Activated CD4-positive, alpha-beta memory T cell treated with anti-CD3 and anti-CD28 coated beads, Interleukin-2, amount 10 ng/mL, durations not matched to agents 7 days and 5 days (primary cell): ENCODE measurements around the gene AGK. TPM values are rescaled to one million over a fixed set of nuclear protein-coding genes. Genes with fewer than 3 reads are reported as not detected.

Experiments
- CTCF ChIA-PET: fragments of 350-600 bp; sonication (Branson Sonifier 250); formaldehyde crosslinking; loops from one replicate; lab custom pipeline; 2021; ENCODE audit warnings: antibody characterized with exemption, inconsistent platforms; lab: Charles Lee
- POLR2A ChIA-PET: fragments of 350-600 bp; sonication (Branson Sonifier 250); formaldehyde crosslinking; loops from one replicate; lab custom pipeline; 2021; ENCODE audit warnings: antibody characterized with exemption; lab: Charles Lee
- DNase-seq: peaks from one replicate; pipeline ENCODE4 v3.0.0-alpha.2; 2020
- H3K27ac Mint-ChIP-seq: one replicate; pipeline ENCODE4 v1.8.0; 2021; ENCODE audit warnings: mild to moderate bottlenecking, mixed read lengths
- H3K27me3 Mint-ChIP-seq: one replicate; pipeline ENCODE4 v1.8.0; 2021; ENCODE audit warnings: mixed read lengths
- H3K36me3 Mint-ChIP-seq: one replicate; pipeline ENCODE4 v1.8.0; 2021; ENCODE audit warnings: low read depth, mixed read lengths
- H3K4me1 Mint-ChIP-seq: one replicate; pipeline ENCODE4 v1.8.0; 2021; ENCODE audit warnings: mixed read lengths
- H3K4me3 Mint-ChIP-seq: one replicate; pipeline ENCODE4 v1.8.0; 2021; ENCODE audit warnings: mild to moderate bottlenecking, mixed read lengths
- H3K9me3 Mint-ChIP-seq: one replicate; pipeline ENCODE4 v1.8.0; 2021; ENCODE audit warnings: mixed read lengths
- total RNA-seq, 2 experiments: library from RNA; stranded (reverse); gene quantifications; one replicate each; pipeline ENCODE4 v1.2.3, GENCODE V29; 2021

AGK gene
- total RNA-seq, 2 experiments from 2014 or later, result 46.9 to 50.4 TPM

- POLR2A ChIA-PET, result interaction anchor here (1.8 to 2.0 kb wide), 2 partner anchors 41 kb away, joined by 5 to 10 read pairs; partner anchors contain the start of gene SSBP1
- Mint-ChIP-seq H3K27me3 (peaks cover 12% of the 10 kb centered on the region), H3K27ac (no peak overlapping the region), H3K4me3 (no peak overlapping the region), H3K9me3 (no peaks in the 10 kb centered on the region), H3K4me1 (peaks cover 27% of the 10 kb centered on the region), H3K36me3 (peaks cover 4% of the 10 kb centered on the region)
- no peak for DNase-seq
- CTCF ChIA-PET, result interaction anchor here (3.5 kb wide), 1 partner anchor 40 kb away, joined by 16 read pairs; the partner anchor contains the start of gene SSBP1
These were observed 146.1 kb downstream of the AGK start for GRCh38 chr7:141697211-141697871.

DNA sequence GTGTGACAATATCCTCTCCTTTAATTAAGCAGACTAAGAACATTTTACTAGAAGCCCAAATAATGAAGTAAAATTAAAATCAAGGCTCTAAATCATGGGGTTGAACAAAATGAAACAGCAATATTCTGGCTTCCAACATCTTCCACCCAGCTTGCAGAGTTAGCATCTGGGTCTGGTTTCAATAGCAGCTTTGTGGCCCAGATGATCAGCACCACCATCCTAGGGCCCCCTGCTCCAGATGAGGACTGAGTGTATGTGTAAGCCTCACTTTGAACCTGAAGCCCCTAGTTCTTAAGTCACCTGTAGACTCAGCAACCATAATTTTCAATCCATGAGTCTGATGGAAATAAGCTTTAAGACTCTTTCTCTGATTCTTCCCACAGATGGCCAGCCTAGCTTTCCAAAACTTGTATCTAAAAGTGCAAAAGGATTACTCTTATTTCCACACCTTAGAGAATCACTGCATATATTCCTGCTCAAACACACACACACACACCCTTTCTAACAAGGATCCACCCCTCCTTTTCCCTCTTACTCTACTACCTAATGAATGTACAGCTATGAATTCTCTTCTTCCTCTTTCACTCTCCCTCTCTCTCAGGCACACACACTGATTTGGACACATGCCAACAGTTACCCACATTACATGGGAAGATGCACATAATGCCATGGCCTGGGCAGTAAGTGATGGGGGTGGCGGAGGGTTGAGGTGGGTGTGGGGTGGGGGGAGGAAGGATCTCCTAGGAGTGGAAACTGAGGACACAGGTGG is 147.2 kb downstream of the AGK start:
- Mint-ChIP-seq H3K4me1 (peaks cover 30% of the 10 kb centered on the region), H3K27ac (no peak overlapping the region), H3K9me3 (no peaks in the 10 kb centered on the region), H3K4me3 (no peak overlapping the region), H3K27me3 (peaks cover 19% of the 10 kb centered on the region), H3K36me3 (peaks cover 4% of the 10 kb centered on the region)
- POLR2A ChIA-PET, result interaction anchor here (1.8 kb wide), 1 partner anchor 40 kb away, joined by 5 read pairs; the partner anchor contains the start of gene SSBP1
- DNase-seq, result no peak
- CTCF ChIA-PET, result interaction anchor here (0.8 to 3.5 kb wide), 4 partner anchors 12 to 44 kb away, joined by 3 to 16 read pairs (median 8); partner anchors contain the start of gene SSBP1

DNA sequence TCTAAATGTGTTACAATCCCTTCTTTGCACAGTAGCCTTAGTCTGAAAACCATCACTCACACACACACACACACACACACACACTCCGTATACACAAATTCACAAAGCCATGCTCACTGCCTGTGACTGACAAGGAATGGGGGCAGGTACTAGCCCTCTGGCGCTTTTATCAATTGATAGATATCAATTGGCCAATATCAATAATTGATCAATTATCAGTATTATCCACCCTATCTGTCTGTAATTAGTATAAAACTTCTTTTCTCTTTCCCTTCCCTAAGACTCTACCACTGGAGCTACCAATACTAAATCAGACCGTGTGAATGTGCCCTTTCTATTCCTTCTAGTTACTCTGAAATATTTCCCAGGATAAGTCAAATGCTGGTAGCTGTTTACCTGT is 148.7 kb downstream of the AGK start:
- no peak overlapping the region for H3K27ac Mint-ChIP-seq

DNA sequence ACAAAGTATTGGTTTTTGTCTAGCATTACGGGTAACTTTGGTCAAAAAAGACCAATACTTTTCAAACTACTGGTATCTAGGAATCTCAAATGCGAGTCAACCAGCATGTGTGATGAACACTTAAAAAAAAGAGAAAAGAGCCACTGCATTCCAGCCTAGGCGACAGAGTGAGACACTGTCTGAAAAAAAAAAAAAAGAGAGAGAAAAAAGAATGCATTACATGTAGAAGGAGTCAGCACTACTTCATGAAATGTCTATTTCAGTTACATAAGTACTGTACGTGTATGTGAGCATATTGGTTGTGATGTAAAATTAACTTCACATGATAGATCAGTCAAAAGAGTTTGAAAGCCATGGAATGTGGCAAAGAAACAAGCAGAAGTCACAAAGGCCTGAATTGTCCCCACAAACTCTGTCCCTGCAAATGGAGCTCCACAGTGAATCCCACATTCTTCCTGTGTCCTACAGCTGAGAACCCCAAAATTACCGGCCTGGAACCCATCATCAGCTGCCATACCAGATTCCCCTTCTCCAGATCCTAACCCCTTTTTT is 149.2 kb downstream of the AGK start:
- peak overlapping the region; percentile 79 for H3K4me3 Mint-ChIP-seq
- no peaks in the 10 kb centered on the region for H3K9me3 Mint-ChIP-seq
- DNase-seq, result no peak
- H3K27ac Mint-ChIP-seq, result no peak overlapping the region
- H3K36me3 Mint-ChIP-seq, result peaks cover 4% of the 10 kb centered on the region
- POLR2A ChIA-PET, result interaction anchor here (1.0 to 3.6 kb wide), 10 partner anchors 9 to 150 kb away, joined by 3 to 46 read pairs (median 4); partner anchors contain the start of genes AGK and SSBP1
- CTCF ChIA-PET, result interaction anchor here (1.0 to 3.5 kb wide), 5 partner anchors 10 to 149 kb away, joined by 3 to 16 read pairs (median 4); partner anchors contain the start of genes AGK and SSBP1
- peaks cover 27% of the 10 kb centered on the region for H3K27me3 Mint-ChIP-seq
- H3K4me1 Mint-ChIP-seq, result peaks cover 30% of the 10 kb centered on the region

More for the DNA sequence above, 148.7 kb downstream of the AGK start:
- peak overlapping the region; percentile 79 for H3K4me3 Mint-ChIP-seq
- peaks cover 4% of the 10 kb centered on the region for H3K36me3 Mint-ChIP-seq
- POLR2A ChIA-PET, result interaction anchor here (1.4 to 3.6 kb wide), 3 partner anchors 19 to 40 kb away, joined by 3 to 46 read pairs (median 4); partner anchors contain the start of gene SSBP1
- H3K9me3 Mint-ChIP-seq, result no peaks in the 10 kb centered on the region
- no peak for DNase-seq
- peaks cover 30% of the 10 kb centered on the region for H3K4me1 Mint-ChIP-seq
- CTCF ChIA-PET, result interaction anchor here (2.7 to 3.5 kb wide), 2 partner anchors 38 to 45 kb away, joined by 11 to 16 read pairs; partner anchors contain the start of gene SSBP1
- peaks cover 25% of the 10 kb centered on the region for H3K27me3 Mint-ChIP-seq

GRCh38 chr7:141700848-141701371 is 149.7 kb downstream of the AGK start:
- H3K4me1 Mint-ChIP-seq, result peaks cover 30% of the 10 kb centered on the region
- ChIA-PET POLR2A (interaction anchor here (1.0 to 3.6 kb wide), 16 partner anchors 9 to 151 kb away, joined by 3 to 46 read pairs (median 4); partner anchors contain the start of genes AGK and SSBP1), CTCF (interaction anchor here (1.0 to 4.2 kb wide), 6 partner anchors 10 to 150 kb away, joined by 3 to 26 read pairs (median 8); partner anchors contain the start of genes AGK and SSBP1)
- H3K27me3 Mint-ChIP-seq, result peaks cover 29% of the 10 kb centered on the region
- H3K4me3 Mint-ChIP-seq, result peak overlapping the region; percentile 79
- no peaks in the 10 kb centered on the region for H3K9me3 Mint-ChIP-seq
- H3K36me3 Mint-ChIP-seq, result peaks cover 4% of the 10 kb centered on the region
- no peak for DNase-seq
- H3K27ac Mint-ChIP-seq, result peak overlapping the region; percentile 27

DNA sequence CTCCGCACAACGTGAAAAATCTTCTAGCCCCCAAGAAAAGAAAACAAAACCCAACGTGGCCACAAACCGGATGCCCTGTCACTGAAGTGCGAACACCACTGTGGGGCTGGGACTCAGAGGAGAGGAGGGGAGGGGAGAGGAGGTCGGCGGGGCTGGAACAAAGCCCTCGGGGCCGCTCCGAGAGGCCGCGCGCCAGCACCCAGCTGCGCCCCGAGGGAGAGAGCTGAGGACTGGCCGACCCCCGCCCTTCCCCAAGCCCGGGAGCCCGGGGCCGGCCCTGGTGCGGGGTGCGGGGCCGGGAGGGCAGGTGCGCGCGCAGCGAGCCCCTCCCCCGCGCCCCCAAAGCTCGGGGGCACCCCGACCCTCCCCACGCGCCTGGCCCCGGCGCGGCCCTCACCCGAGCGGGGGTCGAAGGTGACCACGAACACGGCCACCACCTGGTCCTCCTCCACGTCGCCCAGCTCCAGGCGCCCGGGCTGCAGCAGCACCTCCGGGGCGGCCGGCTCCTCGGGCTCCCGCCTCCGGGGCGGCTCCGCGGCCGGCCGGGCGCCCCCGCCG is 150.4 kb downstream of the AGK start:
- Mint-ChIP-seq H3K27ac (peak overlapping the region; percentile 54), H3K27me3 (peaks cover 29% of the 10 kb centered on the region), H3K9me3 (no peaks in the 10 kb centered on the region), H3K4me1 (peaks cover 30% of the 10 kb centered on the region), H3K36me3 (peaks cover 4% of the 10 kb centered on the region), H3K4me3 (peak overlapping the region; percentile 79)
- peak; percentile 78 for DNase-seq
- ChIA-PET CTCF (interaction anchor here (1.0 to 4.2 kb wide), 4 partner anchors 13 to 151 kb away, joined by 3 to 26 read pairs (median 8); partner anchors contain the start of genes AGK and SSBP1), POLR2A (interaction anchor here (0.6 to 3.6 kb wide), 17 partner anchors 8 to 152 kb away, joined by 3 to 46 read pairs (median 4); partner anchors contain the start of genes AGK and SSBP1)

DNA sequence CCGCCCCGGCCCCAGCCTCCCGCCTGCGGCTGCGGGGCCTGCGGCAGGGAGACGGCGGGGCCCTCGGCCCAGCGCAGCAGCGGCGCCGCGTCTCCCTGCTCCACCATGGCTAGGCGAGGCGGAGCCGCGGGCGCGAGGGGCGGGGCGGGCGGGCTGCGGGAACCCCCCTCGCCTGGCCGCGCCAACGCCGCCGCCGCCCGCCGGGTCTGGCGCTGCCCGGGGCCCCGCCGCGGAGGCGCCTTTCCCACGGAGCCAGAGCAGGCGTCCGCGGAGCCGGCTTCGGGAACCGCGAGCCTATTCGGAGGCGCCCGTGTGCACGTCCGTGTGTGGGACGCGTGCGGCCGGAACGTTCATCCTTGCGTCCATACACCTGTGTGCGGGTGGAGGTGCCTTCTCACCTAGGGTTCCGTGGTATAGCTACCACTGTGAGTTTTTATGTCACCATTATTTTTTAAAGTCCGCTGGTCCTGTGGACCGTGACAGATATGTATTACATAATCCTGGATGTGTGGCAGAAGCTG is 150.9 kb downstream of the AGK start, which contains the start of gene DENND11:
DENND11 (minus strand) TSS at position 120 of the 521 bp plus-strand sequence; CDS start at position 107, 13 bp downstream.
- Mint-ChIP-seq H3K27me3 (peaks cover 30% of the 10 kb centered on the region), H3K36me3 (peaks cover 4% of the 10 kb centered on the region), H3K4me3 (peak within 1 kb of the TSS; percentile 79), H3K4me1 (peaks cover 30% of the 10 kb centered on the region), H3K27ac (peak within 1 kb of the TSS; percentile 54), H3K9me3 (no peaks in the 10 kb centered on the region)
- ChIA-PET POLR2A (interaction anchor here (0.6 to 3.6 kb wide), 16 partner anchors 8 to 152 kb away, joined by 3 to 46 read pairs (median 4); partner anchors contain the start of gene SSBP1), CTCF (interaction anchor here (1.5 to 4.2 kb wide), 3 partner anchors 36 to 48 kb away, joined by 6 to 26 read pairs (median 13); partner anchors contain the start of gene SSBP1)
- DNase-seq, result peak; percentile 52

DNA sequence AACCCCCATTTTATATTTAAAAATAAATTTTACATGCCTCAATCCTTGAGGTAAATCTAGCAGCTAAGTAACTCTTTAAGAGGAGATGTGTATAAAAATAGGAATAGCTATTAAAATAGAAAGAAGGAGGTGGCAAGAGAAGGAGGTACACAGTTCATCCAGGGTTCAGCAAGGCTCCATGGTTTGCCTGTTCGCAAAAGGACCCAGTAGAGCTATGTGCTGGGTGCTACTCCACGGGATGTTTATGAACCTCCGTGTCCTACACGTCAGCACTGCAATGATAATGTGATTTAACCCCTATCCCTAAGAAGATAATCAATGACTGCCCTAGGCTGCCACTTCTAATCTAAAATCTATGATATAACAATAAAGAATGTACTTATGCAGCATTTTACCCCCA is 151.7 kb downstream of the AGK start:
- Mint-ChIP-seq H3K4me1 (peaks cover 27% of the 10 kb centered on the region), H3K4me3 (no peak overlapping the region), H3K27me3 (peaks cover 30% of the 10 kb centered on the region), H3K9me3 (no peaks in the 10 kb centered on the region), H3K36me3 (peaks cover 4% of the 10 kb centered on the region), H3K27ac (no peak overlapping the region)
- POLR2A ChIA-PET, result interaction anchor here (0.6 to 3.6 kb wide), 6 partner anchors 12 to 153 kb away, joined by 3 to 46 read pairs (median 3); partner anchors contain the start of gene SSBP1
- DNase-seq, result no peak
- CTCF ChIA-PET, result interaction anchor here (0.9 to 4.2 kb wide), 3 partner anchors 10 to 48 kb away, joined by 3 to 26 read pairs (median 6); partner anchors contain the start of gene SSBP1

DNA sequence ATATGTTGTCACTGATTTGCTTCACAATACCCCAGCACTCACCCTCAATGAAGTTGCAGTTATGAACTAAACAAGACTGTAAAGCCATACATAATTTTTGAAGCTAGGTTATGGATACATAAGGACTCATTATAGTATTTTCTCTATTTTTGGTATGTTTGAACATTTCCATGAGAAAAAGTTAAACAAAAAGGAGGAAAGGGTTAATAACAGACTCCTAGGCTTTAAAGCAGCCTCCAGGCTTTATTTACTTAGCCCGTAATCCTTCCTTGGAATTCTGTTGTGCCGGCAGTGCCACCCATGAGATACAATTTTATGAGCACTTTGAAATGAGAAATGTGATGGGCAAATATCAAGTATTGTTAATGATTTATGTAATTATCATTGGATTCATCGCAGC is 152.9 kb downstream of the AGK start:
- CTCF ChIA-PET, result interaction anchor here (4.2 kb wide), 1 partner anchor 34 kb away, joined by 26 read pairs; the partner anchor contains the start of gene SSBP1
- H3K36me3 Mint-ChIP-seq, result peaks cover 4% of the 10 kb centered on the region
- POLR2A ChIA-PET, result no interaction called here
- no peak overlapping the region for H3K27ac Mint-ChIP-seq
- peaks cover 30% of the 10 kb centered on the region for H3K27me3 Mint-ChIP-seq
- no peaks in the 10 kb centered on the region for H3K9me3 Mint-ChIP-seq
- no peak overlapping the region for H3K4me3 Mint-ChIP-seq
- no peak for DNase-seq
- H3K4me1 Mint-ChIP-seq, result peaks cover 19% of the 10 kb centered on the region

GRCh38 chr7:141704741-141705140 is 153.5 kb downstream of the AGK start:
- Mint-ChIP-seq H3K9me3 (no peaks in the 10 kb centered on the region), H3K36me3 (peaks cover 4% of the 10 kb centered on the region), H3K4me3 (no peak overlapping the region), H3K27me3 (peaks cover 30% of the 10 kb centered on the region), H3K4me1 (peaks cover 18% of the 10 kb centered on the region), H3K27ac (no peak overlapping the region)
- CTCF ChIA-PET, result interaction anchor here (4.2 kb wide), 1 partner anchor 33 kb away, joined by 26 read pairs; the partner anchor contains the start of gene SSBP1
- DNase-seq, result no peak
- POLR2A ChIA-PET, result no interaction called here
